Neural crest cell (in vitro differentiated cells): ENCODE results near the gene C3orf33. TPM values are rescaled to one million over a fixed set of nuclear protein-coding genes. Genes with fewer than 3 reads are reported as not detected.

Experiments used
- DNase-seq: peaks from one replicate; pipeline ENCODE4 v3.0.0; 2021; ENCODE audit warnings: low read depth, mixed read lengths, low spot score
- H3K27ac Mint-ChIP-seq: one replicate; pipeline ENCODE4 v1.8.0; 2021; ENCODE audit warnings: mild to moderate bottlenecking, mixed read lengths; ENCODE audit not compliant: unreplicated experiment
- H3K27me3 Mint-ChIP-seq: 2 replicates; pipeline ENCODE4 v1.8.0; 2021; ENCODE audit warnings: low read depth, mild to moderate bottlenecking, mixed read lengths
- H3K36me3 Mint-ChIP-seq: 2 replicates; pipeline ENCODE4 v1.8.0; 2021; ENCODE audit warnings: low read depth, mild to moderate bottlenecking, mixed read lengths
- H3K4me1 Mint-ChIP-seq: 2 replicates; pipeline ENCODE4 v1.8.0; 2021; ENCODE audit warnings: mixed read lengths
- H3K4me3 Mint-ChIP-seq: one replicate; pipeline ENCODE4 v1.8.0; 2021; ENCODE audit warnings: mild to moderate bottlenecking, mixed read lengths
- H3K9me3 Mint-ChIP-seq: 2 replicates; pipeline ENCODE4 v1.8.0; 2021; ENCODE audit warnings: mixed read lengths
- CTCF ChIP-seq: fragments of 200-600 bp; sonication (generic); conservative IDR thresholded peaks from 2 replicates; pipeline ENCODE4 v1.5.0; 2021; ENCODE audit warnings: antibody characterized with exemption, mild to moderate bottlenecking
- total RNA-seq: library from RNA; stranded (reverse); gene quantifications from 2 replicates; pipeline ENCODE4 v1.2.1, GENCODE V29; 2021

The C3orf33 gene
- total RNA-seq, 1 donor from 2014 or later, result 4.2 TPM

- H3K36me3 Mint-ChIP-seq, result peaks cover 22% of the 10 kb centered on the region
- H3K27me3 Mint-ChIP-seq, result no peaks in the 10 kb centered on the region
- H3K4me3 Mint-ChIP-seq, result no peak overlapping the region
- peaks cover 7% of the 10 kb centered on the region for H3K9me3 Mint-ChIP-seq
- H3K27ac Mint-ChIP-seq, result no peak overlapping the region
- DNase-seq, result no peak
- TF ChIP-seq CTCF, result no peak
- H3K4me1 Mint-ChIP-seq, result no peaks in the 10 kb centered on the region
Measured at GRCh38 chr3:155778462-155778861, 27.6 kb downstream of the C3orf33 start.

DNA sequence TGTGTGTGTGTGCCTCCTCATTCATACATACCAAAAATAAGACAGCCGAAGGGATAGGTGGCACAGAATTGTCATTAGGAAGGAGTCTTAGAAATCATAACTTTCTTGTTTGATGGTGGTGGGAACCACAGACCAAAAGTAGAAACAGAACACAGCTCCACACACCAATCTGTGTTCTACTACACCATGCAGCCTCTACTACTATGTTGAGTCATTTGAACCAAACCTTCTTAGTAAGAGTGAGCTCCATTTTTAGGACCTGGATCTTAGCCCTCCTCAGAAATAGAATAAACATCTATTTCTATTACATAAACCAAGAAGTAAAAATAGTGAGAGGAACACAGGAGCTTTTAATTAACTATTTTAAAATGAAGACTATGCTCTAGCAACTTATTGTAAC lies 33.3 kb downstream of the C3orf33 start:
- Mint-ChIP-seq H3K36me3 (peaks cover 24% of the 10 kb centered on the region), H3K4me1 (no peaks in the 10 kb centered on the region)
- no peak for DNase-seq

GRCh38 chr3:155771126-155771525 lies 35.0 kb downstream of the C3orf33 start:
- no peaks in the 10 kb centered on the region for H3K27me3 Mint-ChIP-seq
- H3K9me3 Mint-ChIP-seq, result no peaks in the 10 kb centered on the region
- peaks cover 24% of the 10 kb centered on the region for H3K36me3 Mint-ChIP-seq
- H3K27ac Mint-ChIP-seq, result no peak overlapping the region
- H3K4me1 Mint-ChIP-seq, result no peaks in the 10 kb centered on the region
- no peak for TF ChIP-seq CTCF
- H3K4me3 Mint-ChIP-seq, result no peak overlapping the region
- no peak for DNase-seq

More for the DNA sequence above, 33.3 kb downstream of the C3orf33 start:
- no peak overlapping the region for H3K4me3 Mint-ChIP-seq
- H3K9me3 Mint-ChIP-seq, result no peaks in the 10 kb centered on the region
- no peak for TF ChIP-seq CTCF
- H3K27ac Mint-ChIP-seq, result no peak overlapping the region
- no peaks in the 10 kb centered on the region for H3K27me3 Mint-ChIP-seq

- Mint-ChIP-seq H3K4me1 (no peaks in the 10 kb centered on the region), H3K36me3 (peaks cover 16% of the 10 kb centered on the region), H3K4me3 (no peak overlapping the region), H3K9me3 (no peaks in the 10 kb centered on the region), H3K27ac (no peak overlapping the region), H3K27me3 (no peaks in the 10 kb centered on the region)
- no peak for DNase-seq
- TF ChIP-seq CTCF, result no peak
Measured at GRCh38 chr3:155766206-155766605, 39.9 kb downstream of the C3orf33 start.

DNA sequence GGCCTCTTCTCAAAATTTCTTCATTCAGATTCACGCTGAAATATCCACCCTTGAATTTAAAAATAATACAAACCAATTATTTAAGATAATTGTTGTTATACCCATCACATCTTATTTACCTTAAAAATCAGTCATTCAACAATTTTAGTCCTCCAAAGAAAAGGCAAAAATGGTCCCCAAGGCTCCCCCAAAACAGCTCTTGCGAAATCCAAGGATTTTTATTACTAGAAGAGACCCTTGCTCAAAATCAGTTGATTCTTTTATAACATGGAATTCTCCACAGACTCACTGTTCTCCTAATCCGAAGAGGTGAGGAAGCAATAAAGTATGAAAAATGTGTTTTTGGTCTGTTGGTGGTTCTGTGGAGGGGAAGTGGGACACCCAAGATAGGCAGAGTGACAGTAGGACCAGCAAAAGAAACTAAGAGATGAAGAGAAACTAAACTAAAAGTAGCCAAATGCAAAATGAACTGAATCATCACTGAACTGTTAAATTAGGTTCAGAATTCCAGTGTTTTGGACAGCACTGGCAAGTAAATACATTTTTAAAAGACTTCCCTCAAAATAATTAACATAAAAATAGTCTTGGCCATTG lies 42.1 kb downstream of the C3orf33 start:
- no peak overlapping the region for H3K27ac Mint-ChIP-seq
- no peak for TF ChIP-seq CTCF
- peaks cover 2% of the 10 kb centered on the region for H3K36me3 Mint-ChIP-seq
- no peaks in the 10 kb centered on the region for H3K9me3 Mint-ChIP-seq
- no peaks in the 10 kb centered on the region for H3K4me1 Mint-ChIP-seq
- no peaks in the 10 kb centered on the region for H3K27me3 Mint-ChIP-seq
- no peak for DNase-seq
- no peak overlapping the region for H3K4me3 Mint-ChIP-seq

GRCh38 chr3:155760653-155761052 lies 45.4 kb downstream of the C3orf33 start:
- no peaks in the 10 kb centered on the region for H3K4me1 Mint-ChIP-seq
- H3K27ac Mint-ChIP-seq, result no peak overlapping the region
- no peak for TF ChIP-seq CTCF
- no peak overlapping the region for H3K4me3 Mint-ChIP-seq
- no peaks in the 10 kb centered on the region for H3K27me3 Mint-ChIP-seq
- no peak for DNase-seq
- no peaks in the 10 kb centered on the region for H3K9me3 Mint-ChIP-seq
- H3K36me3 Mint-ChIP-seq, result peaks cover 2% of the 10 kb centered on the region
